GM21529 (cell line): ENCODE data around the gene STARD3.
A peak's percentile ranks its signal among the peaks of the same experiment; 100 is the strongest.
"Not testable (repeated sequence)": the region's sequence is repeated elsewhere in the genome, so short reads cannot be mapped to it uniquely, and the experiment has no call there.

ENCODE experiments used
- ATAC-seq: cut with Tn5 transposase; IDR thresholded peaks from one replicate; pipeline ENCODE4 v1.9.1; 2021; ENCODE audit not compliant: unreplicated experiment

STARD3 gene

DNA sequence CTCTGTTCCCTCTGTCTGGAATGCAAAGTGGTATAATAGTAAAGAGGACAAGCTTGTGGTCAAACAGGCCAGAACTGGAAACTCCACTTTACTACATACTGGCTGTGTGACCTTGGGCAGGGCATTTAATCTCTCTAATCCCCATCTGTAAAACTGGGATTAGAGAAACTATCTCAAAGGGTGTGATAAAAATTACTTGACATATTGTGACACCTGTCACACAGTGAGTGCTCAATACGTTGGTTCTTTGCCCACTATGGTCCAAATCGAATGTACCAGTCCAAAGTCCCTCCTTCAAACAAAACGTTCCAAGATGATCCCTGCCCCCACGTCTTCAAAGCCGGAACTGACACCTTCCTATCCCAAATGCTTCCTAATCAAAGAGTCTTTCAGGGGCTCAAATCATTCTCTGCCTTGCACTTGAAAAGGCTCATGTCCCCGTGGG lies 50.2 kb downstream of the STARD3 start:
- no peak for ATAC-seq

DNA sequence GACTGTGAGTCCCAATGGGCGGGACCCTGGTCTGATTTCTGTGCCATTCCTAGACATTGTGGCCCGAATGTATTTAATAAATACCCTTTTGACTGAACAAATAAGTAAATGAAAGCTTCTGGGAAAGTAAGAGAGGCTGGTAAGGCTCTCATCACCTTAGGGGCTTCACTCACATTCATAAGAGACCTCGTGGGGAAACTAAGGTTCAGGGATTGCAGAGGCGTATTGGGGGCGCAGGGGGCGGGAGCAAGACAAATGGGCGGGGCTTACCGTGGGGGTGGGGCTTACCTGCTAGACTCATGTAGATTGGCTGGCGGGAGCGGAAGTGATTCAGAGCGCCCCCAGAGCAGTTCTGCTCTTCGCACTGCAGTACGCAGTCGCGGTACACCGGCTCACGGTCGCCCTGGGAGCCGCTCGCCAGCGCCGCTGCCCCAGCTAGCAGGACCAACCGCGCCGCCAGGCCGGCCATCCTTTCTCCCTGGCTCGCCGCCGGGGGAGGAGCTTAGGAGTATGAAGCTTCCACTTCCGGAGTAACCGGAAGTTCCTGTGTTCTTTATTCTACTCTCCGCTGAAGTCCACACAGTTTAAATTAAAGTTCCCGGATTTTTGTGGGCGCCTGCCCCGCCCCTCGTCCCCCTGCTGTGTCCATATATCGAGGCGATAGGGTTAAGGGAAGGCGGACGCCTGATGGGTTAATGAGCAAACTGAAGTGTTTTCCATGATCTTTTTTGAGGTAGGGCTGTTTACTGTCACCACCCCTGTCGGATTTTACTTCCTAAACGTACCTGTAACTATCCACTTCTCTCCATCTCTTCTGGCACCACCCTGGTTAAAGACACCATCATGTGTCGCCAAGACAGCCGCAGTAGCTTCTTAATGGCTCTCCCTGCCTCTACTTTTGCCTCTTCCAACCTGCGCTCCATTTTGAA lies 50.9 kb downstream of the STARD3 start, which contains the start of gene PGAP3:
Gene PGAP3 (minus strand): TSS at position 512 of the 929 bp plus-strand sequence. CDS start 43 bp downstream, at position 469.
- ATAC-seq = peak; percentile 92

DNA sequence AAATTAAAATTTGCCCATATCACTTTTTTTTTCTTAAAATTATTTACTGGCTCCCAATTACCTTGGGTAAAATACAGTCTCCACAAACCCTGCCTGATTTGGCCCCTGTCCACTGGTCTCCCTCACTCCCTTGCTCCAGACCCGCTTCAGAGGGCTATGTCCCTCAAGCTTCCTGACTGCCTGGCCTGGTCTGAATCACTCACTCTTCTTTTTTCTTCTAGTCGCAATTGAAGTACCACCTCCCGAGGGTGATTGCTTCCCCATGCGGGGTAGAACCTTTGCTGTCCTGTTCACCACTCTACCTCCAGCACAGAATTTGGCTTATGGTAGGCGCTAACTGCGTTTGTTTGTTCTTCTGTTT lies 51.5 kb downstream of the STARD3 start:
- ATAC-seq = no peak

DNA sequence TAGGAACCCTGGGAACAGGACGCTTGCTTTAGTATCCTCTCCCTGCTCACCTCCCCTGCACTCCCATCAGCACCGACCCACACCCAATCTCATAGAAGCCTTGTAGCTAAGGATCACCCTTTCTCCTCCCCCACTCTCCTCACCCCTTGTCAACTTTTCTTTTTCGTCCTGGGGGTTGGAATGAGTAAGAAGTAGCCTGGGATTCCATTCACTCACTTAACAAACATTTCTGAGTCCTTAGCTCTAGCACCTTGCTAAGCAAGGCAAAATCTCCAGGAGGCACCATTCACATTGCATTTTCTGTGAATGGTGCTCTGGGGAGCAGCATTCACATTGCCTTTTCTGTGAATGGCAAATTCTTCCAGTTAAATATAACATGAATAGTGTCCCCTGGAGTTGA lies 52.0 kb downstream of the STARD3 start:
- no peak for ATAC-seq

DNA sequence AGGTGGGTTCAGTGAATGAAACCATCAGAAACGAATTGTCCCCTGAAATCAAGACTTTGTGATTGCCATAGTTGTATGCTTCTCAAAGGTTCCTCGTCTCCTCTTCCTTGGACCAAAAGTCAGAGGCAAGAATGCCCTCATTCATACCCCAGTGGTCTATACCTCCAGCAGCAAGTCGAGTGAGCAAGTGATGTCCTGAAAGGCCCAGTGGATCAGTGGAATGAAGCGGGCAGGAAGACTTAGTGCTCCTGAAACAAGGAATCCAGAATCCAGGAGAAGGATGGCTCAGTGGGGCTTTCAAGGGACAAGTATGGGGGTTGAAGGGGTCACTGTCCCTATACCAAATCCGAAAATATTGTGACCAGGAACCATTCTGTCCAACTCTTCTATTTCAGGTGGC lies 57.6 kb downstream of the STARD3 start:
- ATAC-seq = no peak

DNA sequence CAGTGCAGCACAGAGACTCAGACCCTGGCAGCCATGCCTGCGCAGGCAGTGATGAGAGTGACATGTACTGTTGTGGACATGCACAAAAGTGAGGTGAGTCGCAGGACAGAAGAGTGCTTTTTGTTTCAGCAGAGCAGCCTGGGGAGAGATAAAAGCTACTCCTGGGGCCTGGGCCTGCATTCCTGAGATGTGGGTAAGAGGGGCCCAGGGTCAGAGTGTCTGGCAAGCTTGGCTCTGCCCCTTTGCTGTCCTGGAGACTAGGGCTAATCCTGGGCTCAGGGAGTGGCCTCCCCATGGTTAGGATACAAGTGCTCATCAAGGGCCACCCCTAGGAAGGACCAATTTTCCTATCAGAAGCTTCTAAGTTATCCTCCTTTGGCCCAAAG lies 58.1 kb downstream of the STARD3 start:
- no peak for ATAC-seq

DNA sequence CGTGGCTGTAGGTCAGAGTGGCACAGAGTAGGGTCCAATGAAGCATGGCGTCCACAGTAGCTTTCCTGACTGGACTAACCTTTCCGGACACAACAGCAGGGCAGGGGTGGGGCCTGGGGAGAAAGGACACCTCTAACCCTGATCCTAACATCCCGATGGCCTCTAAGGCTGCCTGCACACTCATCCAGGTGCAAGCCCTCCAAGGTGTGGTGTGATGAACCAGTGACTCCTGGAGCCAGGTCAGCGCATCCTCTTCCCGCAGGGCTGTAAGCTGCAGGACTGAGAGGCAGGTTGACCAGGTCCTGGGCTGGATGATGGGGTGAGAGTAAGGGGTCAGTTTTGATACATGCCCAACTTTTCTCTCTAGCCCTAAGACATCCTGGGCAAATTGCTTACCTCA lies 59.8 kb downstream of the STARD3 start:
- ATAC-seq = no peak

DNA sequence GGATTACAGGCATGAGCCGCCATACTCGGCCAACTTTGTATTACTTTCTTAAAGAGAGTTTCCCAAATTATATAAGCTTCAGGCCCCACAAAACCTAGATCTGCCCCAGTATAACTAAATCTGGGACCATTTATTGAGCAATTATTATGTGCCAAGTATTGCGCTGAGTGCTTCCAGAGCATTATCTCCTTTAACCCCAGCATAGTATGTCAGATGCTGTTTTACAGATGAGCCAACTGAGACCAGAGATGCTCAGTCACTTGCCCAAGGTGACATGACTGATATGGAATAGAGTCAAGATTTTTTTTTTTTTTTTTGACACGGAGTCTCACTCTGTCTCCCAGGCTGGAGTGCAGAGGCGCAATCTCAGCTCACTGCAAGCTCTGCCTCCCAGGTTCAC lies 61.0 kb downstream of the STARD3 start:
- ATAC-seq = no peak

DNA sequence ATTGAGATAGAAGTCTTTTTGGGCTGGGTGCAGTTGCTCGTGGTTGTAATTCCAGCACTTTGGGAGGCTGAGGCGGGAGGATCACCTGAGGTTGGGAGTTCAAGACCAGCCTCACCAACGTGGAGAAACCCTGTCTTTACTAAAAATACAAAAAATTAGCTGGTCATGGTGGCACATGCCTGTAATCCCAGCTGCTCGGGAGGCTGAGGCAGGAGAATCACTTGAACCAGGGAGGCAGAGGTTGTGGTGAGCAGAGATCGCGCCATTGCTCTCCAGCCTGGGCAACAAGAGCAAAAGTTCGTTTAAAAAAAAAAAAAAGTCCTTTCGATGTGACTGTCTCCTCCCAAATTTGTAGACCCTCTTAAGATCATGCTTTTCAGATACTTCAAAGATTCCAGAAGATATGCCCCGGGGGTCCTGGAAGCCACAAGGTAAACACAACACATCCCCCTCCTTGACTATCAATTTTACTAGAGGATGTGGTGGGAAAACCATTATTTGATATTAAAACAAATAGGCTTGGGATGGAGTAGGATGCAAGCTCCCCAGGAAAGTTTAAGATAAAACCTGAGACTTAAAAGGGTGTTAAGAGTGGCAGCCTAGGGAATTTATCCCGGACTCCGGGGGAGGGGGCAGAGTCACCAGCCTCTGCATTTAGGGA lies 62.3 kb downstream of the STARD3 start:
- not testable (repeated sequence) for ATAC-seq

DNA sequence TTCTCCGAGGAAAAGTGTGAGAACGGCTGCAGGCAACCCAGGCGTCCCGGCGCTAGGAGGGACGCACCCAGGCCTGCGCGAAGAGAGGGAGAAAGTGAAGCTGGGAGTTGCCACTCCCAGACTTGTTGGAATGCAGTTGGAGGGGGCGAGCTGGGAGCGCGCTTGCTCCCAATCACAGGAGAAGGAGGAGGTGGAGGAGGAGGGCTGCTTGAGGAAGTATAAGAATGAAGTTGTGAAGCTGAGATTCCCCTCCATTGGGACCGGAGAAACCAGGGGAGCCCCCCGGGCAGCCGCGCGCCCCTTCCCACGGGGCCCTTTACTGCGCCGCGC lies 62.8 kb downstream of the STARD3 start, which contains the start of gene ERBB2:
Gene ERBB2 (plus strand): TSS at position 247 of the 330 bp plus-strand sequence. CDS start 175 bp downstream, outside the sequence.
- no peak for ATAC-seq

DNA sequence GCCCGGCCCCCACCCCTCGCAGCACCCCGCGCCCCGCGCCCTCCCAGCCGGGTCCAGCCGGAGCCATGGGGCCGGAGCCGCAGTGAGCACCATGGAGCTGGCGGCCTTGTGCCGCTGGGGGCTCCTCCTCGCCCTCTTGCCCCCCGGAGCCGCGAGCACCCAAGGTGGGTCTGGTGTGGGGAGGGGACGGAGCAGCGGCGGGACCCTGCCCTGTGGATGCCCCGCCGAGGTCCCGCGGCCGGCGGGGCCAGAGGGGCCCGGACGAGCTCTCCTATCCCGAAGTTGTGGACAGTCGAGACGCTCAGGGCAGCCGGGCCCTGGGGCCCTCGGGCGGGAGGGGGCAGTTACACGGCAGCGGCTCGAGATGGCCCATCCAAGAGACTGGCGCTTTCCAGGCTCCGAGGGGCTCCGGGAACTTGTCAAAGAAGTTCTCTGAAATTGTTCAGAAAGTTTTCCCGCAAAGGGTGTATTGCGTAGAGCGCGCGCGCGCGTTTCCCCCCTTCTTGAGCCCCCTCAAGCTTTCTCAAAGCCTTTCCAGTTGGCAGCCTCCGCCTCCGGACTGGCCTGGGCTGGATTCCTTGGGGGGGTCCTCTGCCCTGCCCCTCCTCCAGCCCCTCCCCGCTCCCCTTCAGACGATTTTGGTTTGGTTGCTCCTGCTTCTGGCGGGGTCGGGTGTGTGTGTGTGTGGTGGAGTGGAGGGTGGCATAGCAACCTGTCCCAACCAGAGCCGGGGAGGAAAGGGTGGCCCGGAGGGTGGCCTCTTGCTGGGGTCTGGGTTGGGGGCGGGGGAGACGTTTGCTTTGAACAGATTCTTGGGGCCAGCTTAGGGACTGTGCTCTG lies 63.4 kb downstream of the STARD3 start:
- no peak for ATAC-seq

DNA sequence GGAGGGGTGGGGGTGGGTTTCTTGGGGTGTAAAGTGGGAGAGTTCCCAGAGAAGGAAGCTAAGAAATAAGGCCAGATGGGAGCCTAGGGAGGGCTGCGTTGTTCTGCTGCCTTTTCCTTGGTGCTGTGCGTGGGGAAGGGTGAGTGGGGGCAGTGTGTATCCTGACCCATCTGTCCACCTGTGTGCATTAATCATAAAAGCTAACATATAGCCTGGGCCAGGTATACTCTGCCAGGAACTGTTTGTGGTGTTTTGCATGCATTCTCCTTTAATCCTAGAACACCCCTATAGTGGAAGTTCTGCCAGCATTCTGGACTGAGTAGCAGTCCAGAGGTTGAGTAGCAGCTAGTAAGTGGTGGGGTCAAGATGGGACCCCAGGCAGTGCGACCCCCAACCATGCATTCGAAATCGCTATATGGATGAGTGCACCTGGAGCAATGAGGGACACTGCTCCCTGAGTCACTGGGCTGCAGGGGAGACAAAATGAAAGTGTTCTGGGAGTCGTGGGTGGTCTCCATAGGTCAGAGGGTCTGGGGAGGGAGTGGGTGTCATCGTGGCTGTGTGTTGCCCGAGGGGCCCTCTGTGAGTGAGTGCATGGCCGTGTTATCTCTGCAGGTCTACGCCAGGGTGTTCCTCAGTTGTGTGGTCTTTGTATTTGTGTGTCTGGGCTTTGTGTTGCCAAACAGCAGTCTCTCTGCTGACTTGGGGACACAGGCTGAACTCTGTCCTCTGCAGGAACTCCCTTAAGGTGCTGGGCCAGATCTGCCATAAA lies 64.3 kb downstream of the STARD3 start:
- ATAC-seq = no peak

DNA sequence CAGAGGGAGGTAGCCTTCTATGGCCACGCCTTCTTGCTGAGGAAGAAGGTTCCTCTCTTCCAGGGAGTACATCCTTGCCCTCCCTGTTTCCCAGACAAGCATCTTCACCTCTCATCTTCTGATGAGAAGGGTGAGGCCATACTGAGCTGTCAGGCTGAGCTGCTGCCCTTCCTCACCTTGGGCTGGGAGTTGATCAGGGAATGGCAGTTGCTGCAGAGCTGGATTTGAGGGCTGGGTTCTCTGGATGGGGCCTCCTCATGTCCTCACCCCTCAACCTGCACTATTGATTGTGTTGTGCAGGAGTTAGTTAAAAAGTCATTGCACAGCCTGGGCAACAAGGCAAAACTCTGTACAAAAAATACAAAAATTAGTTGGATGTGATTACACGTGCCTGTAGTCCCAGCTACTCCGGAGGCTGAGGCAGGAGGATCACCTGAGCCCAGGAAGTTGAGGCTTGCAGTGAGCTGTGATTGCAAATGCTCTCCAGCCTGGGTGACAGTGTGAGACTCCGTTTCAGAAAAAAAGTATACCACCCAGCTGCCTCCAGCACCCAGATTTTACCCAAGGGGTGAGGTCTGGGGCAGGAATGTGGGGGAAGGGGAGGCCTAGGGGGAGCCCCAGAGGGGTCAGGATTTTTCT lies 65.0 kb downstream of the STARD3 start:
- ATAC-seq = no peak

DNA sequence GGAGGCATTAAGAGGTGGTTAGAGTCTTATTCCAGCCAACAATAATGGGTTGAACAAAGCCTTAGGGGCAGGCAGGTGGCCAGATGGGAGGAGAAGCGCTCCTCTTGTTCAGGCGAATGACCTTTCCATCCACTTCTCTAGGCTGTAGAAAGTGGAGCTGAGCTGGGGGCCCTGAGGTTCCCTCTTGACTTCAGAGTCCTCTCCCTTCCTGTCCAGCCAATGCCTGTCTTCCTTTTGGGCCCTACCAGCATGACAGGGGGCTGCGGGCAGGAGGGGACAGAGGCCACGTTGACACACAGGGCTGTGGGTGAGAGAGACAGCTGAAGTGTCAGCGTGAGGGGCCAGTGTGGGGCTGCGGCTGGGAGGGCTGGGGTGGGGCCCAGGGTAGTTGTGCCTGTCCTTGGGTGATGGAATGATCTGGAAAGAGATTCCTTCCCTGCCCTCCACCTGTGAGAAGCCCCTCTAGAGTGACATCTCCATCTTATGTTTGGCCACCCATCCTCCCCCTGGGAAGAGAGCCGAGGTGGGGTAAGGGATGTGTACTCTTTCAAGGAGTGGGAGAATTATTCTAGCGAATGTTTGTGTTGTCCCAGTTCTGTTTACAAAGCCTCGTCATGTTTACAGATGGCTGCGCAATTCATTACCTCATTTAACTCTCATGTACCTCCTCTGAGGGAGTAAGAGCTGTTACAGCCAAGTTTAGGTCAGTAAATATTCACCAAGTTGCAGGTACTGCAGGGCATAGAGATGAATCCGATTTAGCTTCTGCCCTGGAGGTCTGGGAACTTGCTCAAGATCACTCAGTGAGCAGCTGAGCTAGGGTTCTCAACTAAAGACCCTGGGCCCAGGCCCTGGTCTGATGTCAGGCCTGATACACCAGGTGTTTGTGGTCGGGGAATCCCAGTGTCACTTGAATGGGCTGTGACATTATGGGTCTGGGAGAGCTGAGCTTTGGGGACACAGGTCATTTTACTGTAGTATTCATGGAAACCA lies 66.3 kb downstream of the STARD3 start:
- ATAC-seq = no peak

DNA sequence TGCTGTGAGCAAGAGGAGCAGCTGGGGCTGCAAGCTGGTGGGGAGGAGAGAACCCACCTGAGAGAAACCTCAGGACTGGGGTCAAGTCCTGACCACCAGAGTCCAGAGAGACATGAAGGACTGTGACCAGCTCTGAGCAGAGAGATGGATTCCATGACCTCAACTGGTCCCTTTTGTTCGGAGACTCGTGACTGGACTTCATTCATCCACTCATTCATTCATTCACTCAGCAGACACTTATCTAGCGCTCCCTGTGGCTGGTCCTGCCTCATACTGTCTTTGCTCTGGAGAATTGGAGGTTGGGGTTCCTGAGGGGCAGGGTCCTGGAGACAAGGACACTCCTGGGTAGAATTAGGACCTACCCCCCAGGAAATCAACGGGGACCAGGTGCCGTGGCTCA lies 67.0 kb downstream of the STARD3 start:
- no peak for ATAC-seq

DNA sequence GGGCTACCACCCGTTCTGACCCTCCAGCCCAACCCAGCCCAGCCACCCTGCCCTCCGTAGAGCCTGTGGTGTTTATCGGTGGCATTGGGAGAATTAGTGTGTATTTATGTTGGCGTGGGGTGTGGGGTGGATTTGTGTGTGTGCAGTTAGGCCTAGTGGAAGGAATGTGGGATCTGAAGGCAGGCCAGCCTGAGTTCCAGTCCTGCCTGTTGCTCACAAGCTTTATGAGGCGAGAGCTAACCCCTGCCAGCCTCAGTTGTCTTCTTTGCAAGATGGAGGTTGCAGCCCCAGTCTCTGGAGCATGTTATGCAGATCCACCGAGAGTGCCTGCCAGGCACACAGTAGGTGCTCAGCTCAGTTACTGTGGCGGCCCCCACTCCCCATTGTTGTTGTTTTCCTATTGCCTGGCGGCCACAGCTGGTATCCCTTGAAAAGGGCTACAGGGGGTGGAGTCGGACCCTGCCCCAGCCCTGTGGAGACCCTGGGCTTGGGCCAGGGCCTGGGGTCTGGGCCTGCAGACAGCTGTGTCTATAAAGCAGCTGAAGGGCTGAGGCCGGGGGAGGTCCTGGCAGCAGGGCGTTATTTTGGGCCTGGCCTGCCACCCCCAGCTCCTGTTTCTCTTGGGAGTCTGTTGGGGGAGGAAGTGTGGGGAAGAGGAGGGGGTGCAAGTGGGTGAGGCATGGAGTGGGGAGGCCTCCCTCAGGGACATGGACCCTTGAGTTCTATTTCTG lies 68.0 kb downstream of the STARD3 start:
- no peak for ATAC-seq

DNA sequence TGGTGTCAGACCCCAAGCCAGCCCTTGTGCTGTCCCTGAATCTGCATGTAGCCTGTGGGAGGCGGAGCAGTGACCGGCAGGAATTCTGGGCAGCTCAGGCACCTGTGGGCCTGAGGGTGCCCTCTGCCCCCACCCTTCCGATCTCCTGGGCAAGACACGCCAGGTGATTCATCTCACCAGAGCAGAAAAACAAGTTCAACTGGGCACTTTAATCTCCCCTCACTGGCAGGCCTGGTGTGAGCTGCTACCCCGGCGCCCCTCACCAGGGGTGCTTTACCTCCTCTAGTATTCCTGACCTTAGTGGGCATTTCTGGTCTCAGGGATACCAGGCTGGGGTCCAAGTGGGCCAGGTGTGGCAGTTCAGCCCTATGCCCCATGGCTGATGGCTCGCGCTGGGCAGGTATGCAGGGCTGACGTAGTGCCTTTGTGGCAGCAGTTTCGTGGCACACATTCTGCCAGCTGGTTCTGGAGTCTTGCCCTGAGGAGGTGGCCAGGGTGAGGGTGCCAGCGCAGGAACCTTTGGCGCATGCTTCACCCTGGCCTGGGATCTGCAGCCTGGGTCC lies 68.9 kb downstream of the STARD3 start:
- no peak for ATAC-seq

DNA sequence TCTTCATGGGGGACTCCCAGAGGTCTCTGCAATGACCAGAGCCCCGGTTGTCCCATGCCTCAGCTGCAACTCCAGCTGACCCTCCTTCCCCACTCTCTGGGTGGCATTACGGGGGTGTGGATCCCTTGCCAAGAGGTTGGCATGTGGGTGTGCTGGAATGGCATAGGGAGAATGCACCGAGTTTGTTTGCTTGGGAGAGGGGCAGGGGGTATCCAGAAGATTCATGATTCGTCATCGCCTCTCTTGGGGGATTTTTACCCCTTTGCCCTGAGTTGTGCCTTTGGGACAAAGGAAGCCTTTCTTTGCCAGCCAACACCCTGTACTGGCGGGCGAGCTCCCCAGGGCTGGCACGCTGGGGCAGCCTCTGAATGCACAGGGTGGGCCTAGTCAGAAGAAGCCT lies 69.4 kb downstream of the STARD3 start:
- no peak for ATAC-seq
